Measurements from ENCODE around the gene BRICD5.

Gene BRICD5

DNA sequence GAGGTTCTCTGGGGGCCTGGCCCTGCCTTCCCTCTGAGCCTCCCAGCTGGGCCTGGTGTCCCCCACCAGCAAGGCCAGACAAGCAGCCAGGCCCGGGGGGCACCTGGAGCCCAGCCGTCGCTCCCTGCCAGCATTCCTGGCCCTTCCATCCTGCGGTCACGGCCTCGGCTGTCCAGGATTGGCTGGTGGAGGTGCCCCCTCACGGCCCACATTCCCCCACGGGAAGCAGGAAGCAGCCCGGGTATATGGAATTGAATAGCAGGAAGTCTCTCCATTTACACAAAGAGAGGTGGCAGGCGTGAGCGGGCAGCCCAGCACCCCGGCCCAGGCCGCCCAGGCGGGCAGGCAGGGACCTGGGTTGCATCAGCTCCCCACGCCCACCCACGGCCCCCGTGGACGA, 40.6 kb downstream of the BRICD5 start:
- Histone ChIP-seq H3K9ac (peak overlapping the region; percentile 67 to 81 (median 78)), H3K9me3 (replicated peaks in 1 of 11) (peaks cover 0 to 5% (median 0%) of the 10 kb centered on the region in 11 experiments; a peak in 6 of 22 replicates), H3K27ac (peak overlapping the region; percentile 62 to 86 (median 78)), H3K4me1 (peaks cover 45 to 53% (median 50%) of the 10 kb centered on the region in 10 experiments), H3K4me3 (peak overlapping the region; percentile 36 to 70 (median 58); a peak in 19 of 20 replicates), H3K4me2 (peak overlapping the region; percentile 71 to 95 (median 88)), H4K20me1 (peaks cover 29 to 91% (median 54%) of the 10 kb centered on the region in 11 experiments; a peak in 21 of 22 replicates), H3K36me3 (peaks cover 69 to 85% (median 77%) of the 10 kb centered on the region in 11 experiments), H3K27me3 (no peaks in the 10 kb centered on the region)
- TF ChIP-seq Cebpa-rat (IDR thresholded peaks at IDR 0.05) = no peak

DNA sequence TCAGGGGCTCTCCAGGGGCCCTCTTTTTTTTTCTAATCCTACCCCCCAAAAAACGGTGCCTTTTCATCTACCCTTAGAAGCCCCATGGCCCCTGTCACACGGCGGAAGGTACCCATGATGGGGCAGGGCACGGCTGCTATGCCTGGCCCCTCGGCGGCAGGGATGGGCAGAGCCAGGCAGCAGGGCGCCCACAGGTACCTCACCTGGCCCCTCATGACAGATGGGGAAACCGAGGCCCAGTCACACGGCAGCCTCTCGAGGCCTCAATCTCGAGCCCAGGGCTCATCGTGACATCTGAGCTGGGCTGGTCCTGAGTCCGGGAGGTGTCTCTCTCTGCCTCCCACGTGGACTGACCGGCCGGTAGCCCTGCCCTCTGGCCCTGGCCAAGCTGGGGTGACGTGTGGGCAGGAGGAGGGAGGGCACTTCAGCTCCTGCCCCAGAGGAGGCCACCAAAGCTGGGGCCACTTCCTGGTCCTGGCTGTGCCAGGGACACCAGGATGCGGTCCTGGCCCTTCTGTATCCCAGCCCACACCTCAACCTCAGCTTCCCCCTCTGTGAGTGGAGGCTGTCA, 43.5 kb downstream of the BRICD5 start:
- Histone ChIP-seq H3K4me2 (peak overlapping the region in 8 of 11 experiments; percentile 9 to 95 (median 90); a peak in 11 of 22 replicates), H4K20me1 (peaks cover 49 to 94% (median 76%) of the 10 kb centered on the region in 11 experiments), H3K4me3 (no peak overlapping the region), H3K4me1 (peaks cover 49 to 61% (median 55%) of the 10 kb centered on the region in 10 experiments), H3K27me3 (no peaks in the 10 kb centered on the region), H3K9ac (peak overlapping the region in 9 of 11 experiments; percentile 14 to 81 (median 67); a peak in 13 of 22 replicates), H3K36me3 (peaks cover 56 to 84% (median 75%) of the 10 kb centered on the region in 11 experiments), H3K27ac (peak overlapping the region in 4 of 11 experiments; percentile 11 to 32 (median 20); a peak in 4 of 22 replicates), H3K9me3 (replicated peaks in 1 of 11) (peaks cover 0 to 25% (median 15%) of the 10 kb centered on the region in 11 experiments; a peak in 15 of 22 replicates)
- no peak for TF ChIP-seq Cebpa-rat (IDR thresholded peaks at IDR 0.05)

- peak overlapping the region in 6 of 11 experiments; percentile 16 to 81 (median 34); a peak in 7 of 22 replicates for H3K9ac ChIP-seq
- no peak for TF ChIP-seq Cebpa-rat (IDR thresholded peaks at IDR 0.05)
- H3K4me1 ChIP-seq = peaks cover 55 to 66% (median 59%) of the 10 kb centered on the region in 10 experiments
- H3K27me3 ChIP-seq = no peaks in the 10 kb centered on the region
- peak overlapping the region in 1 of 11 experiments; percentile 22; a peak in 1 of 22 replicates for H3K27ac ChIP-seq
- peaks cover 50 to 84% (median 69%) of the 10 kb centered on the region in 11 experiments for H3K36me3 ChIP-seq
- H4K20me1 ChIP-seq = peaks cover 56 to 98% (median 83%) of the 10 kb centered on the region in 11 experiments
- no peak overlapping the region for H3K4me3 ChIP-seq
- H3K4me2 ChIP-seq = peak overlapping the region in 1 of 11 experiments; percentile 9; a peak in 1 of 22 replicates
- peaks cover 0 to 25% (median 15%) of the 10 kb centered on the region in 11 experiments; a peak in 15 of 22 replicates for H3K9me3 ChIP-seq (replicated peaks in 1 of 11)
Measured at GRCh38 chr16:2166263-2167067, 44.2 kb downstream of the BRICD5 start.

GRCh38 chr16:2165861-2166260, 44.8 kb downstream of the BRICD5 start:
- Histone ChIP-seq H3K4me3 (no peak overlapping the region), H3K36me3 (peaks cover 45 to 81% (median 63%) of the 10 kb centered on the region in 11 experiments), H3K9me3 (replicated peaks in 1 of 11) (peaks cover 0 to 25% (median 15%) of the 10 kb centered on the region in 11 experiments; a peak in 15 of 22 replicates), H3K4me2 (no peak overlapping the region), H3K4me1 (peaks cover 53 to 66% (median 58%) of the 10 kb centered on the region in 10 experiments), H3K27me3 (no peaks in the 10 kb centered on the region), H4K20me1 (peaks cover 61 to 98% (median 88%) of the 10 kb centered on the region in 11 experiments), H3K9ac (peak overlapping the region in 2 of 11 experiments; percentile 16 to 20; a peak in 2 of 22 replicates), H3K27ac (peak overlapping the region in 1 of 11 experiments; percentile 22; a peak in 1 of 22 replicates)
- TF ChIP-seq Cebpa-rat (IDR thresholded peaks at IDR 0.05) = no peak

DNA sequence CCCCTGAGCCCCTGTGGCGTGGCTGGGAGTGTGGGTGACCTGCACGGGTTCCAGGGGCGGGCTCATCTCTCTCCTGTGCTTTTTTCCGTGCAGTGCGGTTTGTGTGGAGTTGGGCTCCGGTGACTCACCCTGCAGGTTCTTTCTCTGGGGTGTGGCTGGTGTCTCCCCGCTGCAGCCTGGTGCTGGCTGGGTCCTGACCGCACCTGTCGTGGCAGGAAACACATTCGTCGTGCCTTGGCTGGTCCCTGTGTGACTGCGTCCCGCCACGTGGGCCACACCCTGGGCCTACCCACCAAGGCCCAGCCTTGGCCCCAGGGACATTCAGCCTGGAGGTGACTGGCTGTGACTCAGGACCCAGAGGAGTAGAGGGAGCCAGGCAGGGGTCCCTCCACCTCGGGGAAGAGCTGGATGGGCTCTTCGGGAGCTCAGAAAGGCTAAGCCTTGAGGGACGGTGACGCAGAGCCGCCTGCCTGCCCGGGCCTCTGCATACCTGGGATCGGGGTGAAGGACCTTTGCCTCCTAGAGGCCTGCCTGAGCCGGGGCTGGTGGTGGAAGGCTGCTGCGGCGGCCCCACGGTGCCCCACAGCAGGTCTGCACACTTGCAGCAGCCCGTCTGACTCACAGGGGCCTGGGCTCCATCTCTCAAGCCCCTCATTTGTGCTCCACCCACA, 47.3 kb downstream of the BRICD5 start:
- H3K9ac ChIP-seq = peak overlapping the region in 1 of 11 experiments; percentile 33; a peak in 1 of 22 replicates
- no peak for TF ChIP-seq Cebpa-rat (IDR thresholded peaks at IDR 0.05)
- peaks cover 0 to 25% (median 15%) of the 10 kb centered on the region in 11 experiments; a peak in 15 of 22 replicates for H3K9me3 ChIP-seq (replicated peaks in 1 of 11)
- H3K36me3 ChIP-seq = peaks cover 40 to 67% (median 57%) of the 10 kb centered on the region in 11 experiments
- H4K20me1 ChIP-seq = peaks cover 70 to 97% (median 90%) of the 10 kb centered on the region in 11 experiments
- H3K4me1 ChIP-seq = peaks cover 51 to 65% (median 58%) of the 10 kb centered on the region in 10 experiments
- H3K4me2 ChIP-seq = no peak overlapping the region
- H3K27ac ChIP-seq = peak overlapping the region in 3 of 11 experiments; percentile 13 to 91 (median 32); a peak in 4 of 22 replicates
- H3K4me3 ChIP-seq = 0 out of 20 replicates have a peak overlapping the region, but pooled peaks of 1 of the 10 experiments have one; percentile 3
- H3K27me3 ChIP-seq = no peaks in the 10 kb centered on the region

DNA sequence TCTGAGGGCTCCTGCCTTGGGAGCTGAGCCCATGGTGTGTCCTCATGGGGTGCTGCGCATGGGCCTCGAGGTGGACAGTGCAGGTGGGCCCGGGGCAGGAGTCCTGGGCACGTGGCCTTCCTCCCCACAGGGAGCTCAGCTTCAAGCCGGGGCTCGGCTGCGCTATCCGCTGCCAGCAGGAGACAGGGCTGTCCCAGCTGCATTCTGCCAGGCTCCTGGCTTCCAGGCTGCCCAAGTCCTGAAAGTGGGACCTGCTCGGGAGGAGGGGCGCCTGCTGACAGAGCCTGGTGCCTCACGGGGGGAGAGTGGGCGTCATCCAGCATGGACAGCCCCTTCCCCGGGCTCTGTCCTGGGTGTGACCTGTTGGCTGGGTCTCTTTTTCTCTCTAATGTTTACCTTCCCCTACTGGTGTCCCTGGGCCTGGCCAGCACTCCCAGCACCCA, 48.0 kb downstream of the BRICD5 start:
- Histone ChIP-seq H3K9me3 (replicated peaks in 1 of 11) (peaks cover 0 to 25% (median 15%) of the 10 kb centered on the region in 11 experiments; a peak in 15 of 22 replicates), H3K9ac (peak overlapping the region in 6 of 11 experiments; percentile 12 to 94 (median 64); a peak in 7 of 22 replicates), H4K20me1 (peaks cover 70 to 97% (median 92%) of the 10 kb centered on the region in 11 experiments), H3K4me1 (peaks cover 51 to 65% (median 58%) of the 10 kb centered on the region in 10 experiments), H3K4me3 (no peak overlapping the region), H3K4me2 (peak overlapping the region in 7 of 11 experiments; percentile 73 to 100 (median 100); a peak in 11 of 22 replicates), H3K27me3 (no peaks in the 10 kb centered on the region), H3K36me3 (peaks cover 33 to 67% (median 53%) of the 10 kb centered on the region in 11 experiments), H3K27ac (peak overlapping the region in 7 of 11 experiments; percentile 68 to 91 (median 79); a peak in 12 of 22 replicates)
- TF ChIP-seq Cebpa-rat (IDR thresholded peaks at IDR 0.05) = no peak

- H3K36me3 ChIP-seq = peaks cover 25 to 62% (median 48%) of the 10 kb centered on the region in 11 experiments
- H4K20me1 ChIP-seq = peaks cover 77 to 97% (median 92%) of the 10 kb centered on the region in 11 experiments
- TF ChIP-seq Cebpa-rat (IDR thresholded peaks at IDR 0.05) = no peak
- peaks cover 52 to 65% (median 58%) of the 10 kb centered on the region in 10 experiments for H3K4me1 ChIP-seq
- peaks cover 0 to 25% (median 15%) of the 10 kb centered on the region in 11 experiments; a peak in 15 of 22 replicates for H3K9me3 ChIP-seq (replicated peaks in 1 of 11)
- no peaks in the 10 kb centered on the region for H3K27me3 ChIP-seq
- H3K4me2 ChIP-seq = peak overlapping the region; percentile 71 to 100 (median 100)
- peak overlapping the region; percentile 29 to 94 (median 60); a peak in 20 of 22 replicates for H3K9ac ChIP-seq
- peak overlapping the region in 2 of 10 experiments; percentile 15 to 28; a peak in 1 of 20 replicates for H3K4me3 ChIP-seq
- H3K27ac ChIP-seq = peak overlapping the region in 10 of 11 experiments; percentile 16 to 91 (median 78); a peak in 19 of 22 replicates
Measured at GRCh38 chr16:2161911-2162310, 48.8 kb downstream of the BRICD5 start.

Measured in BLaER1 treated with 17β-estradiol and CSF1 and Interleukin-3, amounts not matched to agents 10 nM and 100 nM (cell line).